HG03097 (cell line): Measurements from ENCODE around the gene CSNK1E.

Source experiments
- ATAC-seq: cut with Tn5 transposase; IDR thresholded peaks from one replicate; pipeline ENCODE4 v1.9.1; 2021; ENCODE audit not compliant: unreplicated experiment, low FRiP score

The CSNK1E gene

DNA sequence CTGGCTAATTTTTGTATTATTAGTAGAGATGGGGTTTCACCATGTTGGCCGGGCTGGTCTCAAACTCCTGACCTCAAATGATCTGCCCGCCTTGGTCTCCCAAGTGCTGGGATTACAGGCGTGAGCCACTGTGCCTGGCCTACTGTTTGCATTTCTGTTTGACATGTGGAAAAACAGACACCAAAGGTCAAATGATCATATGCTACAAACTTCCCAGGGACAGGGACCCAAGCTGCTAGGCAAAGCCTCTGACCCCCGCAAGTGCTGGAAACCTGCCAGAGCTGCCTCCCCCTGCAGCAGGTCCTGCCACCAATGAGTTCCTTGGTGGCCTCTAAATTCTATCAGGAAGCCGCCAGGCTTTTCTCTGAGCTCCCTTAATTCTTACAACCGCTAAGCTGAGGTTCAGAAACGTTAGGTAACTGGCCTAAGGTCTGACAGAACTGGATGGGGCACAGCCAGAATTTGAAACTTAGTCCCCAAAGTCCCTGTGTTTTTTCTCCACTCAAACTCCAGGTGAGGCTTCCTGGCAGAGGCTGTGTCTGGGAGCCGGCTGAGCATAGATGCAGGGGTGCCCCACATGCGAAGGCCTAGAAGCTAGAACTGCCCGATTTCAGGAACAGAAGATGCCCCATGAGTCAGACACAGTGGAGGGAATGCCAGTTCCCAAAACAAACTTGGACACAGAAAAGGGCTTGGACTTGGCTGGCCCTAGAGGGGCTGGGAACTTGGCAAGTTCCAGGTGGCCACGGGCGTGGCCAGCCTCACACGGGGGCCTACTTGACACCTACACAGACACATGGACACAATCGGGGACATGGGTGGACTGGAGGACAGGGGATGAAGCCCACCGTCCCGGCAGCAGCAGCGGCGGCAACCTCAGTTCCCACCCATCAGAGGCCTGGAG, 7.4 kb downstream of the CSNK1E start:
- no peak for ATAC-seq

DNA sequence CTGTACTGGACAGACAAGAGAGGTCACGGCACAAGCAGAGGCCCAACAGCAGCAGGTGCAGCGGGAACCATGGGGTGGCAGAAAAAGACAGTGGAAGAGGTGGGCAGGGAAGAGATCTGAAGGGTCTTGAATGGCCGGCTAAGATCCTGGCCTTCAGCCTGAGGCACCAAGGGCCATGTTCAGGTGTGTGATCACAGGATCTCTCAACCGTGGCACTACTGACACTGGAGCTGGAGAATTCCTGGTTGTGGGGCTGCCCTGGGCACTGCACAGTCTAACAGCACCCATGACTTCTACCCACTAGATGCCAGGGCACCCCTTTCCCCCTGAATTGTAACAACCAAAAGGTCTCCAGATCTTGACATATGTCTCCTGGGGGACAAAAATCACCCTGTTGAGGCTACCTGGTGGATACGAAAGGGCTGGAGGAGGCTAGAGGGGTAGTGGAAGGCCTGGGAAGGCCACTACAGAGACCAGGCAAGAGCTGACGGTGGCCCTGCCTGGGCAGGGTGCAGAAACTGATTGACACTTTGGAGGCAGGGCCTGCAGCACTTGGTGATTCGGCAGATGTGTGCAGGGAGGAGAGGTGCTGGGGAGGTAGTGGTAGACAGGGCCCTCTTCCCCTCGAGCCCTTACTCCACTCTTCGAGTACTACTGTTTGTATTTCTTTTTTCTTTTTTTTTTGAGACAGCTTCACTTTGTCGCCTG, 8.3 kb downstream of the CSNK1E start:
- ATAC-seq: no peak

DNA sequence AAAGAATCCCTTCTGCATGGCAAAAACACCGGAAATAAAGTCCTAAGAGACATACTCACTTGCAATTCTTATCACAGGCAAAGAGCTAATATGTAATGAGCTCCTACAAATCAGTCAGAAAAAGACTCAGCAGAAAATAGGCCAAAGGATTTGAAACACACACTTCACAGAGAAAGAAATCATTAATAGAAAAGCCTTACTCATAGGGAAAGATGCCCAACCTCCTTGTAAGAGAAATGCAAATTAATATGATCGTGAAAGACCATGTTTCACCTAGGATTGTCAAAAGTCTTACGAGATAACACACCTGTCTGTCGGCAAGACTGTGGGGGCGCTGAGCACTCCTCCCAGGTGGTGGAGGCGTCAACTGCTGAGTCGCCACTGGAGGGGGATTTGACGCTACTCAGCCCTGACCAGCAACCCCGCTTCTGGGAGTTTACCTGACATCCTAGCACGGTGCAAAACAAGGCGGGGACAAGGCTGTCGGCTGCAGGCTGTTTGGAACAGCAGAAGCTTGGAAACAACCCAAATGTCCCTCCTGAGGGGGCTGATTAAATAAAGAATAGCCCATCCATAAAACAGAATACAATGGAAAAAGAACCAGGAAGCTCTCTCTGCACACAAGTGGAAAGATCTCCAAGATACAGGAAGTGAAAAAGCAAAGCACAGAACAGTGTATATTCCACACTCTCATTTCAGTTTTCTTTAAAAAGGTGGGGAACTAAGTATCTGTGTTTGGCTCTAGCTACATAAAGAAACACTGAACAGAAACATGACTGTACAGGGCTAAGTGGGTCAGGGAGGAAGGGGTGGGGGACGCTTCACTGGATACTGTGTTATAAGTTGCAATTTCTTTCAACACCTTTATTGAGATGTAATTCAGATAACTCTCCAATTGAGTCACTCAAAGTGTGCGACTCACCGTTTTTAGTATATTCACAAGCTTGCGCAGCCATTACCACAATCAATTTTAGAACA, 11.5 kb downstream of the CSNK1E start:
- peak; percentile 56 for ATAC-seq

DNA sequence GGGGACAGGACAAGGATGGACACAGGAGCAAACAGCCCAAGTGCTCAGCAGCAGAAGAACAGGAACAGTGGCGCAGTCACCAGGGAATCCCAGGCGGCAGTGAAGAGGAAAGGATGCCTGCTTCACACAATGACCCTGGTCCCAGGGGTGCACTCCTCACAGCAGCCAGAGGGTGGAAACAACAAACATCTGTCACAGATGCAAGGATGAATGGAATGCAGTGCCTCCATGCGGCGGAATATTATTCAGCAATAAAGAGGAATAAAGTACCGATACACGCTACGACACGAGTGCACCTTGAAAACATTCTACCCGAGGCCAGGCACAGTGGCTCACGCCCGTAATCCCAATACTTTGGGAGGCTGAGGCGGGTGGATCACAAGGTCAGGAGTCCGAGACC, 12.7 kb downstream of the CSNK1E start:
- ATAC-seq: no peak

- no peak for ATAC-seq
Observed at GRCh38 chr22:38303974-38304373, 13.3 kb downstream of the CSNK1E start.

DNA sequence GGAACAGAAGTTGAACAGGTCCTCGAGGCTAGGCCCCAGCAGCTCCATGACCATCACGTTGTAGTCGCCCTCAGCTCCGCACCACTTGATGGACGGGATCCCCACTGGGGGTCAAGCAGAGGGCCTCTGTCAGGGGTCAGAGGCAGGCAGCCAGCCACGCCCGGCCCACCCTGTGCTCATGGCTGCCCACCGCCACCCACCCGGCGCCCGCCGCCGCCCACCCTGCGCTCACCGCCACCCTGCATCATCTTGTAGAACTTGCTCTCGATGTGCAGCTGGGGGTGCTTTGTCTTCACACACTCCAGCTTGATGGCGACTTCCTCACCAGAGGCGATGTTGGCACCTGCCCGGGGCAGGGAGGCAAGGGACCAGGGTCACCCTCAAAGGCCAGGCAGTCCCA, 14.3 kb downstream of the CSNK1E start:
- ATAC-seq: no peak

- ATAC-seq: no peak
Observed at GRCh38 chr22:38300946-38301345, 16.3 kb downstream of the CSNK1E start.

DNA sequence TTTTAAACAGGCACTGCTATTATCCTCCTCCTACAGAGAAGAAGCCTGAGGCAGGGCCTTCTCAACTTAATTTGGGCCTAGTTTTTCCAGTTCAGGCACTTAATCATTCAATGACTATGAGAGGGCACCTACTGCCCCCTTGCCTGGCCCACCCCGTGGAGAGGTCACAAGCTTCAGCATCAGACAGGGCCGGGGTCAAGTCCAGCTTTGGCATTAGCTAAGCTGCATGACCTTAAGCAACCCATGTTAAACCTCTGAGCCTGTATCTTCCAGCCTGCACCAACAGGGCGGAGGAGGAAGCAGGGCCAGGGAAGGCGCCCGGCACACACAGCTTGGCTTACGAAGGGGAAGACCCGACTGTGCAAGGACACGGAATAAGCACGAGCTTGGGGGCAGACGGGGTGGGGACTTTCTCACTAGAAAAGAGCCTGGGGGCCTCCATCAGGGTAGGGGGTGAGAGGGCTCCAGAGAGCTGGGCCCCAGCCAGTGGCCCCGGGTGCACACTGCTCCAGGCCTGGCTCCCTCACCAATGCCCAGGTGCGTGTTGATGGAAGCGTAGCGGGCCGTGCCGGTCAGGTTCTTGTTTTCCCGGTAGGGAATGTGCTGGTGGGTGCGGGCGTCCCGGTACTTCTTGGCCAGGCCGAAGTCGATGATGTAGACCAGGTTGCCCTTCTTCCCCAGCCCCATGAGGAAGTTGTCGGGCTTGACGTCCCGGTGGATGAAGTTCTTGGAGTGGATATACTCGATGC, 16.9 kb downstream of the CSNK1E start:
- ATAC-seq: no peak

DNA sequence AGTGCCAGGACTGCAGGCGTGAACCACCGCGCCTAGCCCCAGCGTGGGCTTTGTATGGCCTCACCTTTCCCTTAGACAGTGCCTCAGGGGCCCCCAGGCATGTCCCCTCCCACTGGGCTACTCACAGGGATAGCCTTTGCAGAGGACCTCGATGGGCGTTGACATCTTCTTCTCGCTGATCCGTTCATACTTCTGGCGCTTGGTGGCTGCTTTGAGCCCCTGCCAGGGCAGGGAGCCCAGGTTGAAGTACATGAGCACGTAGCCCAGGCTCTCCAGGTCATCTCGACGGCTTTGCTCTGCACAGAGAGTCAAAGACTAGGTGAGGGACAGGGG, 17.5 kb downstream of the CSNK1E start:
- no peak for ATAC-seq

DNA sequence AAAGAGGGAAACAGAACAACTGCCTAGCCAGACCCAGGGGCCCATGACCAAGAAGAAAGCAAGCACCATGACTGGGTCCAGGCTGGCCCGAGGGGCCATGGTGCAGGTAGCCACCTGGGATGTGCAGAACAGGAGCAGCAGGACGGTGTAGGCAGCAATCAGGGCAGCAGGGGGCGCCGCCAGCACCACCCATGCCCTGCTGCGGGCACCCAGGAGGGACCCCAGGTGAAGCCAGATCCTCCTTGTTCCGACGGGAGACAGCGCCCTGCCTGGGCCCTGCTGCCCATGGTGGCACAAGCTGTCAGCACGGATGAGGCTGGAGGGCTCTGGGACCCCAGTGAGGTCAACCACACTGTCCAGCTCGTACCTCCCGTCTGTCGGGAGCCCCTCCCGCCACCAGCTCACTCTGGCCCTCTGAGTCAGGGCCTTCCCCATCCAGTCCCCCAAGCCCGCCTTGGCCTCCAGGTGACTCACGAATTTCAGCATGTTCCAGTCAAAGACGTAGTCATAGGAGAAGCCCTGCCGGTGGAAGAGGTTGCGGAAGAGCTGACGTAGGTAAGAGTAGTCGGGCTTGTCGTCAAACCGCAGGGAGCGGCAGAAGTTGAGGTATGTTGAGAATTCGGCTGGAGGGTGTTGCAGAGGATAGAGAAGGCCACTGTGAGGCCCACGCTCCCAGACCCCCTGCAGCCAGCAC, 18.8 kb downstream of the CSNK1E start:
- no peak for ATAC-seq

DNA sequence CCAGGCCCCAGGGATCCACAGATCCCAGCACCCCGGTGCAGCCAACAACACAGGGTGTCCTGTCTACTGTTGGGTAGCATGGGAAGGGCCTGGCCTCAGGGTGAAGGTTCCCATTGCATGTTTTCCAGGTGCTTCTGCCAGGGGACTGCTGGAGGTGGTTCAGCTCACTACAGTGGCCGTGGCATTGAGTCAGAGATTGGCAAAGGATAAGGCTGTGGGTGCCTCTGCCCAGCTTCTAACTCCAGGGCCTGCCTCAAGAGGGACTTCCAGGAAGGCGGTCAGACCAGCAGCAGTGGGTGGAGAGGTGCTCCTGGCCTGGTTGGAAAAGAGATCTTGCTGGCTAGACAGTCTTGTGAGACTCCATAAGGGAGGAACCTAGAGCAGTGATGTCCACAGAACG, 20.9 kb downstream of the CSNK1E start:
- no peak for ATAC-seq

GRCh38 chr22:38295863-38296262, 21.4 kb downstream of the CSNK1E start:
- no peak for ATAC-seq

DNA sequence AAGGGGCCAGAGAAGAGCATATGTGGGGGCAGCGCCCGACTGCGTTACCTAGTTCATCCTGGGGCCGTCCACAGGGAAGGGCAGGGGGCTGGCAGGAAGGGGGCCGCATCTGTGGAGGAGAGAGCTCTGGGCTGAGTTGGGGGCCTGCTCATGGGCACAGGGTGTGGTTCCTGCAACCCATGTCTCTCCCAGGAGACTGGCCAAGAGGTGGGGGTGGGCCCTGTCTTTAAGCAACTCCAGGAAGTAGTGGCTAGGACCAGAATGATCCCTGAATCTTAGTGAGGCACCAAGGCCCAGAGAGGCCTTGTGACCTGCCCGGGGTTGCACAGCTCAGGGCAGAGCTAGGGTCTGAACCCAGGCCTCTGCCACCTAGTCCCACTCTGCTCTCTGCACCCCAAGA, 21.9 kb downstream of the CSNK1E start:
- no peak for ATAC-seq

DNA sequence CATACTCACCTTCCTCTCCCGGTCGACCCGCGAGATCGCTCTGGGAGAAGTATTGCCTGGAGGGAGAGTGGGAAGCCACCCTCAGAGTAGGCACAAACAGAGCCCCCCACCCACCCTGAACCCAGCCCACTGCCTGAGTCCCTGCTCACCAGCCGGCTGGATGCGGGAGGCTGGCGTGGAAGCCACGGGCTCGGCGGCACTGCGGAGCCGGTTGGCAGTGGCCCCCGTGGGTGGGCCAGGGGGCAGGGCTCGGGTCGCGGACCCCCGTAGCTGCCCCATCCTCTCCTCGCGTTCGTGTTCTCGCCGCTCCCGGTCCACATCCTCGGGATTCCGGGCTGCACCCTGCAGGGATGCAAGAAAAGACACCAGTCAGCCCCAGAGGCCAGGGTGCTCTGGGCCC, 23.0 kb downstream of the CSNK1E start:
- no peak for ATAC-seq

DNA sequence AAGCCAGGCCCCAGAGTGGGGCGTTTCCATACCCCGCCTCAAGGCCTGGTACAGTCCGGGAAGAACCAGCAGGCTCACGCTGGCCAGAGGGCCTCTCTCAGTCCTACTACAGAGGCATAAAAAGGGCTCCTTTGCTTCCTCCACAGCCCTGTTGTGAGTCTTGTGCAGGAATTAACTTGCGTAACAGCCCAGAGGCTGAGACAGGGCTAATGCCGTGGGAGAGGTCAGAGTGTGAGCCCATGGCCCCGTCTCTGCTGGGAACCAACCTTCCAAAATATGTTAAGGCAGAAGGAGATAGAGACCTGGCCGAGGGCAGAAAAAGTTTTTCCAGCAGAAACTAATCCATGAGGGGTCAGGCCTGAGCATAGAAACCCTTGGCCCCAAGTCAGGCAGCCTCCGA, 24.5 kb downstream of the CSNK1E start:
- no peak for ATAC-seq

DNA sequence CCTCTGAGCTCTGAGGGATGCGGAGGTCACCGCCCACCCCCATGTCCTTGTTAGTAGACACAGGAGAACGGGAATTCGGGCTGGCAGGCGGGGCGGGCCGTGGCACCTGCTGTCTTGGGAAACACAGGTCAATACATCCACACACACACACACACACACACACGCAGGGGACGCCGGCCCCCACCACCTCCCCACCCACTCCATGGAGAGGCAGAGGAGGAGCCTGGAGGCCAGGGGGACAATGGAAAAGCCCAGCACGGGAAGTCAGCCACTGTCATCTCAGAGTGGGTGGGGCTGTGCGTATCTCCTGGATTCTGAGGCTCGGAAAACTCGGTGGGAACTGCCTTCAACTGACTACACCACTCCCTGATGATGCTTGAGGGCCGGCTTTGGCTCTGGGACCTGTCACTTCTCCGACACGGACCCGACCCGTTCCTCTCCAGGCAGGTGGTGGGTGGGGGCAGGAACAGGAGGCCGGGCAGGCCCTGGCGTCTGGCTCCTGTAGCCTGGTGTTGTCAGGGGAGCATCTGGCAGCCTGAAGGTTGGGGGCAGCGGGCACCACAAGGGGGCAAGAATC, 25.9 kb downstream of the CSNK1E start:
- ATAC-seq: no peak

GRCh38 chr22:38290347-38290746, 26.9 kb downstream of the CSNK1E start:
- ATAC-seq: no peak

DNA sequence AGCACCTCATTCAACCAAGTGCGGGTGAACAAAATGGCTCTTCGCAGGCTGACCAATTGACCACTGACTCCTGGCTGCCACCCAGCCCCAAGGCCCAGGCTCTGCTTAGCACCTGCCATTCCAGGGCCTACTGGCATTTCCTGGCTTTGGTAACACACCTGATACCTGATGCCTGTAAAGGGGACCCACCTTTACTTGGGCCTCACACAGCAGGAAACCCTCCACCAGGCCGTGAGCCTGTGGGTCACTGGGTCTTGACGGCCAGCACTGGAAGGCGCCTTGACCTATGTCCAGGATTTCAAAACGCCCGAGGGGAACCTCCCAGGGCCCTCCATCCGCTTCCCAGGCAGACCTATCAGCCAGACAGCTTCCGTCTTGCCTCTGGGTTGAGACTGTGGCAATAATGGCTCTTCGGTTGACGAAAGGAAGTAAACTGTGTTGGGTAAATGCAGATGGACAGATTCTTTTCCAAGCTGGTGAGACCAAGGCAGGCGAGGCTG, 27.6 kb downstream of the CSNK1E start:
- no peak for ATAC-seq
